Esophagus (tissue), 2 donors: Measurements from ENCODE around the gene SEMA7A. TPM values are rescaled to one million over a fixed set of nuclear protein-coding genes. Genes with fewer than 3 reads are reported as not detected.

ENCODE experiments used
- H3K27ac ChIP-seq, 2 donors: one replicate each; pipeline ENCODE4 v1.5.1; 2013; ENCODE audit warnings: low read depth in 2 of 2, mild to moderate bottlenecking in 2 of 2, inconsistent platforms in 1 of 2, low read length in 1 of 2, moderate library complexity in 1 of 2
- H3K27me3 ChIP-seq, 2 donors: one replicate each; pipeline ENCODE4 v1.6.1; 2013; ENCODE audit warnings: low read length in 2 of 2, control low read depth in 1 of 2, mild to moderate bottlenecking in 1 of 2; ENCODE audit not compliant: insufficient read depth in 2 of 2, control insufficient read depth in 1 of 2
- H3K36me3 ChIP-seq, 2 donors: one replicate each; pipeline ENCODE4 v1.6.1; 2013; ENCODE audit warnings: low read length in 1 of 2; ENCODE audit not compliant: control insufficient read depth in 2 of 2, insufficient read depth in 2 of 2
- H3K4me1 ChIP-seq, 2 donors: one replicate each; pipeline ENCODE4 v1.6.1; 2013; ENCODE audit warnings: low read length in 1 of 2; ENCODE audit not compliant: control insufficient read depth in 2 of 2, insufficient read depth in 2 of 2
- H3K4me3 ChIP-seq, 2 donors: one replicate each; pipeline ENCODE4 v1.5.1; 2013; ENCODE audit warnings: low read length in 2 of 2, mild to moderate bottlenecking in 2 of 2, low read depth in 1 of 2, moderate library complexity in 1 of 2
- H3K9me3 ChIP-seq, 2 donors: one replicate each; pipeline ENCODE4 v1.6.1; 2013; ENCODE audit warnings: mild to moderate bottlenecking in 2 of 2, low read depth in 1 of 2, low read length in 1 of 2, moderate library complexity in 1 of 2; ENCODE audit not compliant: control insufficient read depth in 2 of 2, insufficient read depth in 1 of 2
- WGBS, 2 donors: extraction: QIAGEN DNeasy Blood & Tissue Kit; methylation state at CpG; one replicate each; pipeline ENCODE4 v1.1.7; 2013; 5-methylcytosine and 5-hydroxymethylcytosine counted together
- polyA plus RNA-seq, 2 donors: library from polyadenylated mRNA; stranded (reverse); fragments of 200-250 nt; gene quantifications; one replicate each; pipeline ENCODE4 v1.2.3, GENCODE V29; 2013
- donor health status: healthy with polysubstance abuse.
- donor health status: Bipolar disorder and iron deficiency.

SEMA7A gene
- polyA plus RNA-seq, 2 donors, result 2.2 to 9.6 TPM

DNA sequence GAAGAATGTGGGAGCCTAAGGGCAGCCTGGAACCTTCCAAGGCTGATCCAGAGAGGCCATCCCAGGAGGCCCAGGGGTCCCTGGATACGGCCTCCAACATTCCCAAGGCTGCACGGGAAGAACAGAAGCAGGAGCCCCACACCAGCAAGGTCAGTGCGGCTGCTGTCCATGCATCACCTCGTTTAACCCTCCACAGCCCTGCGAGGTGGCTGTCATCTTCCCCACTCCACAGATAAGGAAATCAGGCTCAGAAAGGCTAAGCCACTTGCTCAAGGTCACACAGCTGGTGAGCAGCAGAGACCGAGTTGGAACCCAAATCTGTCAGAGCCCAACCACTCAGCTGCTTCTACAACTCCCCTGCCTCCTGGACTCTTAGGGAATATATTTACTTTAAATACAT lies 21.6 kb downstream of the SEMA7A start:
- no peaks in the 10 kb centered on the region for H3K27me3 ChIP-seq
- H3K9me3 ChIP-seq, result no peaks in the 10 kb centered on the region
- WGBS, 2 donors, result 69 to 85% methylated on average over 6 of the region's 6 CpGs
- peaks cover 0 to 11% of the 10 kb centered on the region in 2 donors for H3K36me3 ChIP-seq
- H3K27ac ChIP-seq, result no peak overlapping the region
- H3K4me3 ChIP-seq, result no peak overlapping the region
- peaks cover 0 to 10% of the 10 kb centered on the region in 2 donors for H3K4me1 ChIP-seq

DNA sequence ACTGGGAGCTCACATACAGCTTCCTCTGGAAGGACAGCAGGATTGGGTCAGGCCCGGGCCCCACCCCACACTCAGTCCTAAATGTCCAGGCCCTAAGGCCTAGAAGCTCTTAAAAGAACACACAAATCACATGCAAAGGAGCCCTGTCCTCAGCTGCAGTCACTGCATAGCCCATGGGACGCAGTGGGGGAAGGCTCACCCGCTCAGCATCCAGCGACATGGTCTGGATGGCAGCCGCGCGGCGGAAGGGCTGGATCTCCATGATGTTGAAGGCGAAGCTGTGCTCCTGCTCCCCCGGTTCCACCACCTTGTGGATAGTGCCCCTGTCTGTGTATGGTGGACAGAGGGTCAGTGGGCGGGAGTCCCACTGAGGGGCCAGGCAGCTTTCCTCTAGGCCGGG lies 22.1 kb downstream of the SEMA7A start:
- H3K27ac ChIP-seq, result no peak overlapping the region
- no peak overlapping the region for H3K4me3 ChIP-seq
- peaks cover 0 to 10% of the 10 kb centered on the region in 2 donors for H3K4me1 ChIP-seq
- H3K36me3 ChIP-seq, result peaks cover 0 to 11% of the 10 kb centered on the region in 2 donors
- WGBS, 2 donors, result 93 to 95% methylated on average over 12 of the region's 12 CpGs
- H3K27me3 ChIP-seq, result no peaks in the 10 kb centered on the region
- H3K9me3 ChIP-seq, result no peaks in the 10 kb centered on the region

DNA sequence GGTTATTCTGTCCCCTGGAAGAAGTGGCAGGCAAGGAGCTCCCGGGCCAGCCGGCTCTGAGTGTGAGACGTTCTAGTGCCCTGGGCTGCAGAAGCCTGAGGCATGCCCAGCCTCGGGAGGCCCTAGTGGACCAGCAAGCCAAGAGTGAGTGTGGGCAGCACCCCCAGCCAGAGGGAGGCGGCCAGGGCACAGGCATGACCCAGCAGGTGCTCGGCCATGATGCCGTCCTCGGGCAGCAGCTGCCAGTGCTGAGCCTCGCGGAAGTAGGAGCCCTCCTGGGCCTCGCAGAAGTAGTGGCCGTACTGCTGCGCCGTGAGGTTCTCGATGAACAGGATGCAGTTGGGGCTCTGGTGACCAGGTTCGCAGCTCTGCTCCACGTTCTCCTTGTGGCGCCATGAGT lies 23.3 kb downstream of the SEMA7A start:
- no peak overlapping the region for H3K4me3 ChIP-seq
- H3K4me1 ChIP-seq, result peaks cover 0 to 3% of the 10 kb centered on the region in 2 donors
- peaks cover 0 to 2% of the 10 kb centered on the region in 2 donors for H3K36me3 ChIP-seq
- no peaks in the 10 kb centered on the region for H3K27me3 ChIP-seq
- 93 to 95% methylated on average over 18 of the region's 18 CpGs for WGBS, 2 donors
- no peak overlapping the region for H3K27ac ChIP-seq
- no peaks in the 10 kb centered on the region for H3K9me3 ChIP-seq

GRCh38 chr15:74409225-74409624 lies 24.5 kb downstream of the SEMA7A start:
- no peak overlapping the region for H3K27ac ChIP-seq
- no peak overlapping the region for H3K4me3 ChIP-seq
- H3K36me3 ChIP-seq, result no peaks in the 10 kb centered on the region
- H3K27me3 ChIP-seq, result no peaks in the 10 kb centered on the region
- WGBS, 2 donors, result 86 to 87% methylated on average over 6 to 7 of the region's 7 CpGs
- H3K4me1 ChIP-seq, result peaks cover 0 to 2% of the 10 kb centered on the region in 2 donors
- H3K9me3 ChIP-seq, result no peaks in the 10 kb centered on the region

DNA sequence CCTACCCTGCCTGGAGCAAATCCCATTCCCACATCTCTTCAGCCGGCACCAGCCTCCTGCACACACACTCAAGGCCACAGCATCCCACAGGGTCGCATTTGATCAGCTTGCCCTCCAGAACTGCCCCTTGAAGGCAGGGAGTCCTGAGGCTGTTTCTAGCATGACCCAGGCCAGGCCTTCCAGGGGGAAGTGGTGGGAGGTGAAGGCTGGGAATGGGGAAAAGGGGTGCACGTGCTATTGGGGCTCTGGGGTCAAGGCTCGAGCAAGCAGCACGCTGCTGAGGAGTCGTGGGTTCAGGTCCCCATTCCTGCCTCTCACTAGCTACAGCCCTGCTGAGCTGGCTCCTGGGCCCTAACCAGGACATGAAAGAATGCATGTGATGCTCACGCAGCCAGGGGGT lies 24.9 kb downstream of the SEMA7A start:
- no peaks in the 10 kb centered on the region for H3K36me3 ChIP-seq
- no peaks in the 10 kb centered on the region for H3K27me3 ChIP-seq
- no peak overlapping the region for H3K4me3 ChIP-seq
- whole genome bisulfite sequencing, 2 donors, result 80 to 90% methylated on average over 7 of the region's 7 CpGs
- no peaks in the 10 kb centered on the region for H3K9me3 ChIP-seq
- H3K4me1 ChIP-seq, result peaks cover 0 to 2% of the 10 kb centered on the region in 2 donors
- H3K27ac ChIP-seq, result no peak overlapping the region

GRCh38 chr15:74408385-74408784 lies 25.4 kb downstream of the SEMA7A start:
- H3K4me1 ChIP-seq, result peaks cover 0 to 2% of the 10 kb centered on the region in 2 donors
- no peaks in the 10 kb centered on the region for H3K9me3 ChIP-seq
- H3K27ac ChIP-seq, result no peak overlapping the region
- no peak overlapping the region for H3K4me3 ChIP-seq
- H3K36me3 ChIP-seq, result no peaks in the 10 kb centered on the region
- no peaks in the 10 kb centered on the region for H3K27me3 ChIP-seq
- WGBS, 2 donors, result 76 to 81% methylated on average over 2 of the region's 2 CpGs

DNA sequence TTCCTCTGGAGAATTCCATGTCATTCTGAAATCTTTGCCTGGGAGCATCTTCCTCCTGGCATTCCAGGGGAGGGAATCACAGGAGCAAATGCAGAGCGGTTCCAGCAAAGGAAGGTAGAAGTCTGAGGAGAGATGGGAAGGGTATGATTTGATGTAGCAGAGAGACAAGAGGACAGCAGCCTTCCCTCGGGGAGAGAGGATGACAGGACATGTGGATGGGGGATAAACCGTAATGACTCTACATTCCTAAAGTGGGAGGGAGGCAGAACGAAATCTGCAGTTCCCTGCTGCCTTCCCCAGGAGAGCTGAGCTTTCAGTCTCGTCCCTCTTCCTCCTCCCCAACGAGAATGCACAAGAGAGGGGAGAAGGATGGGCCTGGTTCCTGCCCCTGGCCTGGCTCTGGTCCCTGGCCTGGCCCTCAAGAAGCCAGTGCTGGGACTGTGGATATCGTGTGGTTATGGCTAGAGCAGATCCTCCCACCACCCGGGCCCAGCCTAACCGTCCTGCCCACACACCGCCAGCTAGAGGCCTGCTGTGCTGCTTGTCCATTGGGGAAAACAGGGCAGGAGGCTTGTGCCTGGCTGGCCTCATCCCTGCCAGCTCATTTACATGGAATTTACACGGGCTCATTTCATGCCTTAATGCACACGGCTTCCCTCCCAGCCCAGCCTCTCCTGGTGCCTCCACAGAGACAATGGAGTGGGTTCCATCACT lies 26.6 kb downstream of the SEMA7A start:
- no peak overlapping the region for H3K27ac ChIP-seq
- no peaks in the 10 kb centered on the region for H3K27me3 ChIP-seq
- 45 to 49% methylated on average over 11 to 12 of the region's 12 CpGs for WGBS, 2 donors
- peaks cover 0 to 2% of the 10 kb centered on the region in 2 donors for H3K4me1 ChIP-seq
- H3K4me3 ChIP-seq, result no peak overlapping the region
- H3K9me3 ChIP-seq, result no peaks in the 10 kb centered on the region
- no peaks in the 10 kb centered on the region for H3K36me3 ChIP-seq

- H3K36me3 ChIP-seq, result no peaks in the 10 kb centered on the region
- H3K4me3 ChIP-seq, result no peak overlapping the region
- 82 to 90% methylated on average over 4 of the region's 4 CpGs for WGBS, 2 donors
- no peak overlapping the region for H3K27ac ChIP-seq
- H3K4me1 ChIP-seq, result peaks cover 0 to 2% of the 10 kb centered on the region in 2 donors
- H3K9me3 ChIP-seq, result no peaks in the 10 kb centered on the region
- H3K27me3 ChIP-seq, result no peaks in the 10 kb centered on the region
Observed at GRCh38 chr15:74406517-74406916, 27.2 kb downstream of the SEMA7A start.

- no peaks in the 10 kb centered on the region for H3K27me3 ChIP-seq
- H3K27ac ChIP-seq, result no peak overlapping the region
- H3K4me3 ChIP-seq, result no peak overlapping the region
- H3K4me1 ChIP-seq, result peaks cover 3 to 6% of the 10 kb centered on the region in 2 donors
- H3K9me3 ChIP-seq, result no peaks in the 10 kb centered on the region
- 83 to 88% methylated on average over 7 of the region's 7 CpGs for WGBS, 2 donors
- no peaks in the 10 kb centered on the region for H3K36me3 ChIP-seq
Observed at GRCh38 chr15:74405823-74406222, 27.9 kb downstream of the SEMA7A start.

GRCh38 chr15:74403991-74404563 lies 29.7 kb downstream of the SEMA7A start:
- no peak overlapping the region for H3K4me3 ChIP-seq
- no peak overlapping the region for H3K27ac ChIP-seq
- 64% methylated on average over 16 of the region's 16 CpGs for WGBS, 2 donors
- H3K9me3 ChIP-seq, result no peaks in the 10 kb centered on the region
- H3K27me3 ChIP-seq, result no peaks in the 10 kb centered on the region
- peaks cover 3 to 6% of the 10 kb centered on the region in 2 donors for H3K4me1 ChIP-seq
- H3K36me3 ChIP-seq, result no peaks in the 10 kb centered on the region
